A549 (cell line): Measurements from ENCODE around the gene SLC4A7. TPM values are rescaled to one million over a fixed set of nuclear protein-coding genes. Genes with fewer than 3 reads are reported as not detected.

Experiments
- ATAC-seq, 2 experiments: fragments of 200-7000 bp in 1 of 2; fragments of >200 bp in 1 of 2; cut with Nextera tagmentation in 1 of 2; cut with Tn5 transposase in 1 of 2; 3 replicates each; pipeline versions ENCODE4 v1.8.0 to v1.9.1; 2018 to 2020; ENCODE audit warnings: mild to moderate bottlenecking in 1 of 2, moderate library complexity in 1 of 2
- CTCF ChIA-PET: fragments of 300-600 bp; sonication (Branson Sonifier 250); formaldehyde crosslinking; extraction: SDS; loops from one replicate; lab custom pipeline; 2021; ENCODE audit warnings: antibody characterized with exemption, inconsistent platforms; lab: Yijun Ruan, JAX
- POLR2A ChIA-PET: fragments of 350-600 bp; formaldehyde crosslinking; extraction: SDS; loops from one replicate; lab custom pipeline; 2021; ENCODE audit warnings: antibody characterized with exemption, inconsistent platforms; lab: Yijun Ruan, JAX
- DNase-seq, 2 experiments: peaks; one replicate each; pipeline versions ENCODE4 v3.0.0 to v3.0.0-alpha.2; 2011 to 2016; ENCODE audit warnings: low read depth in 1 of 2, low spot score in 1 of 2
- FAIRE-seq: peaks from 2 replicates; lab custom pipeline; 2011; peaks lifted over from hg19 to GRCh38; lab: Jason Lieb, UNC
- H3K27ac ChIP-seq, 2 experiments: fragments of >200 bp; sonication (Bioruptor Twin); formaldehyde crosslinking; 3 replicates each; pipeline ENCODE4 v1.5.1; 2016 to 2017
- H3K4me1 ChIP-seq: fragments of >200 bp; sonication (Bioruptor Twin); formaldehyde crosslinking; 3 replicates; pipeline ENCODE4 v1.6.1; 2016
- H3K4me2 ChIP-seq: fragments of >200 bp; sonication (Bioruptor Twin); formaldehyde crosslinking; 3 replicates; pipeline ENCODE4 v1.6.1; 2016
- H3K4me3 ChIP-seq: fragments of >200 bp; sonication (Bioruptor Twin); formaldehyde crosslinking; 3 replicates; pipeline ENCODE4 v1.5.1; 2016
- H3K9me3 ChIP-seq: fragments of >200 bp; sonication (Bioruptor Twin); formaldehyde crosslinking; 3 replicates; pipeline ENCODE4 v1.6.1; 2016
- BCL3 ChIP-seq: fragments of >200 bp; sonication (Bioruptor Twin); formaldehyde crosslinking; IDR thresholded peaks from 3 replicates; pipeline ENCODE4 v1.6.1; 2016
- E2F6 ChIP-seq: IDR thresholded peaks from 2 replicates; pipeline ENCODE4 v1.6.1; 2012; ENCODE audit warnings: low read depth, borderline replicate concordance
- EHF ChIP-seq: fragments of 250-450 bp; sonication (Bioruptor Pico); IDR thresholded peaks from 2 replicates; pipeline ENCODE4 v1.5.0; 2020; ENCODE audit warnings: mild to moderate bottlenecking
- EHMT2 ChIP-seq: fragments of 200-600 bp; sonication (generic); IDR thresholded peaks from 2 replicates; pipeline ENCODE4 v1.6.1; 2016; ENCODE audit warnings: antibody characterized with exemption, low read depth, mild to moderate bottlenecking, moderate library complexity
- FOSL2 ChIP-seq, 2 experiments: fragments of 450-650 bp in 1 of 2; fragments of >200 bp in 1 of 2; sonication (Bioruptor Twin) in 1 of 2; formaldehyde crosslinking; IDR thresholded peaks; 2 replicates each; pipeline versions ENCODE4 v1.5.0 to v1.6.1; 2016 to 2020; ENCODE audit warnings: mild to moderate bottlenecking in 1 of 2, moderate library complexity in 1 of 2
- GATA3 ChIP-seq: IDR thresholded peaks from 2 replicates; pipeline ENCODE4 v1.6.1; 2012; ENCODE audit warnings: borderline replicate concordance
- HEYL ChIP-seq: fragments of 250-450 bp; sonication (Bioruptor Pico); IDR thresholded peaks from 2 replicates; pipeline ENCODE4 v1.8.0; 2021; ENCODE audit warnings: mild to moderate bottlenecking, moderate library complexity
- JUN ChIP-seq, 2 experiments: fragments of >200 bp; sonication (Bioruptor Twin); formaldehyde crosslinking; IDR thresholded peaks; 2 replicates in 1 of 2; 3 replicates in 1 of 2; pipeline ENCODE4 v1.6.1; 2016 to 2017
- KDM5A ChIP-seq: fragments of 200-600 bp; sonication (generic); IDR thresholded peaks from 2 replicates; pipeline ENCODE4 v1.6.1; 2016; ENCODE audit warnings: antibody characterized with exemption, mild to moderate bottlenecking
- MAX ChIP-seq: IDR thresholded peaks from 2 replicates; pipeline ENCODE4 v1.6.1; 2012
- MAZ ChIP-seq: fragments of 150-350 bp; IDR thresholded peaks from 2 replicates; pipeline ENCODE4 v1.6.1; 2014; ENCODE audit warnings: antibody characterized with exemption, low read depth, low read length, borderline replicate concordance
- MYC ChIP-seq: IDR thresholded peaks from 2 replicates; pipeline ENCODE4 v1.6.1; 2012; ENCODE audit warnings: mild to moderate bottlenecking, inconsistent platforms, low read length, improper control_type of control experiment, borderline replicate concordance
- NPAS2 ChIP-seq: fragments of 250-450 bp; sonication (Bioruptor Pico); IDR thresholded peaks from 2 replicates; pipeline ENCODE4 v1.8.0; 2022; ENCODE audit warnings: mild to moderate bottlenecking, moderate library complexity, borderline replicate concordance
- PHF8 ChIP-seq: fragments of 200-600 bp; sonication (generic); IDR thresholded peaks from 2 replicates; pipeline ENCODE4 v1.6.1; 2016; ENCODE audit warnings: low read depth, mild to moderate bottlenecking, antibody characterized with exemption, moderate library complexity, borderline replicate concordance
- POLR2A ChIP-seq: IDR thresholded peaks from 2 replicates; pipeline ENCODE4 v1.6.1; 2012; ENCODE audit warnings: mild to moderate bottlenecking, low read length
- RFX5 ChIP-seq: fragments of 450-650 bp; IDR thresholded peaks from 2 replicates; pipeline ENCODE4 v1.7.1; 2014; ENCODE audit warnings: antibody characterized with exemption, mild to moderate bottlenecking, moderate library complexity
- SMC3 ChIP-seq: fragments of >200 bp; sonication (Bioruptor Twin); formaldehyde crosslinking; IDR thresholded peaks from 3 replicates; pipeline ENCODE4 v1.6.1; 2018; ENCODE audit warnings: inconsistent platforms
- TP53 ChIP-seq: fragments of 250-450 bp; sonication (Bioruptor Pico); IDR thresholded peaks from 2 replicates; pipeline ENCODE4 v1.5.0; 2021; ENCODE audit warnings: mild to moderate bottlenecking, moderate library complexity
- USF2 ChIP-seq: fragments of 450-650 bp; IDR thresholded peaks from 2 replicates; pipeline ENCODE4 v1.6.1; 2014; ENCODE audit warnings: antibody characterized with exemption
- WGBS: methylation state at CpG from one replicate; pipeline ENCODE4 v1.1.6; 2017; ENCODE audit errors: missing lambda C conversion rate; 5-methylcytosine and 5-hydroxymethylcytosine counted together
- polyA minus RNA-seq: library from RNA; depleted of rRNA, polyadenylated mRNA; stranded (reverse); fragments of >200 nt; gene quantifications from 2 replicates; pipeline ENCODE4 v1.2.3, GENCODE V29; 2011; rRNA and poly(A)+ RNA removed
- polyA plus RNA-seq, 4 experiments: library from polyadenylated mRNA; depleted of rRNA in 3 of 4; stranded (reverse); fragments of >200 nt; fragmentation: RNase III in 1 of 4; extraction: RNeasy Plus Mini Kit Qiagen cat#74134 plus additional on column Dnase treatment in 1 of 4; gene quantifications; 2 replicates in 3 of 4; 3 replicates in 1 of 4; pipeline ENCODE4 v1.2.3, GENCODE V29; 2011 to 2017
- TF ChIP-seq, protein P1 (sequence below): IDR thresholded peaks from 2 replicates; pipeline ENCODE4 v1.6.1; 2012
- TF ChIP-seq, protein P2 (sequence below): fragments of >200 bp; sonication (Bioruptor Twin); formaldehyde crosslinking; IDR thresholded peaks from 2 replicates; pipeline ENCODE4 v1.6.1; 2016
- TF ChIP-seq, protein P3 (sequence below): fragments of 200-600 bp; sonication (generic); IDR thresholded peaks from 2 replicates; pipeline ENCODE4 v1.6.1; 2016; ENCODE audit warnings: antibody characterized with exemption, mild to moderate bottlenecking, moderate library complexity

The SLC4A7 gene
- polyA plus RNA-seq (2011; rRNA removed) (49.1 and 70.2 TPM in 2 replicates), polyA plus RNA-seq (2017; fragmentation: RNase III; extraction: RNeasy Plus Mini Kit Qiagen cat#74134 plus additional on column Dnase treatment) (33.6 to 38.1 TPM (median 35.1 TPM) in 3 replicates), polyA minus RNA-seq (50.1 and 55.9 TPM in 2 replicates)
- 5.8 and 6.6 TPM in 2 replicates for polyA plus RNA-seq (2012; cell fraction: cytosol; rRNA removed)
- 15.8 and 19.0 TPM in 2 replicates for polyA plus RNA-seq (2012; cell fraction: nucleus; rRNA removed)

DNA sequence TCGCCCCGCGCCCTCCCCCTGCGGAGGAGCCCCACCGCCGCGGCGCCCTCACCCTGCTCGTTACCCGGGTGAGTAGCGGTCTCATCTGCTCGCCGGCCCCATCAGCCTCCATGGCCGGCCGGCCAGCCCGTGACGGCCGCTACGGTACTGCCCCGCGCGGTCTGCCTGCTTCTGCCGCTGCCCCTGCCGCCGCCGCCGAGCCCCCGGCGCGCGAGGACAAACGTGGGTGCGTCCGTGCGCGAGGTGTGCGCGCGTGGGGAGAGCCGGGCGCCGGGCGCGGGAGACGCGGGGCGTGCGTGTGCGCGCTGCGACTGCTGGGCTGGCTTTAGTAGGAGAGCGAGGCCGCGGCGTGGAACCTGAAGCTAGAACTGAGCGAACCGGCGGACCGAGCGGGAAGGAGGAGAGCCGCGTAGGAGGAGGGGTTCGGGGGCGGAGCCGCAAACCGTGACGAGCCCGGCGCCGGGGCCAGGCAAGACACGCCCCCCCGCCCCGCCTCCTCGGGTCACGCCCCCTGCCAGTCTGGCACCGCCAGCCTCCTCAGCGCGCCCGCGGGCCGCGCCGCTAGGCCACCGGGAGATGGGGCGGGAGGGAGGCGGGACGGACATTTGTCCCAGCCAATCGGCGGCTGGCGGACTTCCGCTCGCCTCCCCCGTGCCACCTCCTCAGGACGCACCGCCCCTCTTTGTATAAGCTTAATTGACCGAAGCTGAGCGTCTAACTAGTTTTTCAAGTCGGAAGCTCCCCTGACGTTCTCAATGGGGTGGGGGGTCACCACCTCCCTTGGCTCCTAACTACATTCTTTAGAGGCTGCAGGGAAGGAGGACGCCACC, at the start of gene SLC4A7:
TSS of gene SLC4A7 (minus strand) at position 370 of the 830 bp plus-strand sequence. CDS start at position 112, 258 bp downstream.
- DNase-seq (peak; percentile 87 to 97), FAIRE-seq (no peak), ATAC-seq (peak; percentile 95 to 97)
- Histone ChIP-seq H3K4me1 (peaks cover 33% of the 10 kb centered on the region), H3K4me2 (peak within 1 kb of the TSS; percentile 94), H3K4me3 (peak within 1 kb of the TSS; percentile 93), H3K27ac (peak within 1 kb of the TSS; percentile 93 to 99), H3K9me3 (no peaks in the 10 kb centered on the region)
- 0% methylated on average over 27 of the region's 100 CpGs for WGBS
- CTCF ChIA-PET, result interaction anchor here (0.6 to 5.2 kb wide), 8 partner anchors 16 to 196 kb away, joined by 3 to 29 read pairs (median 4); no protein-coding TSS in a partner anchor
- POLR2A ChIA-PET, result interaction anchor here (0.6 to 1.6 kb wide), 29 partner anchors 10 to 865 kb away, joined by 3 to 20 read pairs (median 4); partner anchors contain the start of genes AZI2 and ZCWPW2
- peak; percentile 25; the same call in 2 of the 3 replicates for TF ChIP-seq SMC3
- TF ChIP-seq KDM5A, result no peak
- peak; percentile 16; the same call in 1 of the 2 replicates for TF ChIP-seq USF2
- peak; percentile 67 for TF ChIP-seq MAX
- peak; percentile 98 for TF ChIP-seq POLR2A
- TF ChIP-seq, protein P1, sequence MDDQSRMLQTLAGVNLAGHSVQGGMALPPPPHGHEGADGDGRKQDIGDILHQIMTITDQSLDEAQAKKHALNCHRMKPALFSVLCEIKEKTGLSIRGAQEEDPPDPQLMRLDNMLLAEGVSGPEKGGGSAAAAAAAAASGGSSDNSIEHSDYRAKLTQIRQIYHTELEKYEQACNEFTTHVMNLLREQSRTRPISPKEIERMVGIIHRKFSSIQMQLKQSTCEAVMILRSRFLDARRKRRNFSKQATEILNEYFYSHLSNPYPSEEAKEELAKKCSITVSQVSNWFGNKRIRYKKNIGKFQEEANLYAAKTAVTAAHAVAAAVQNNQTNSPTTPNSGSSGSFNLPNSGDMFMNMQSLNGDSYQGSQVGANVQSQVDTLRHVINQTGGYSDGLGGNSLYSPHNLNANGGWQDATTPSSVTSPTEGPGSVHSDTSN, result peak; percentile 88
- peak; percentile 77 to 95; a peak in 4 of 5 replicates for TF ChIP-seq JUN (IDR thresholded peaks at IDR 0.05)
- TF ChIP-seq GATA3, result 0 out of 2 replicates have a peak, but pooled peaks have one; percentile 4
- 0 out of 2 replicates have a peak, but pooled peaks have one; percentile 39 for TF ChIP-seq TP53 (CRISPR knock-in tag)
- TF ChIP-seq, protein P2, sequence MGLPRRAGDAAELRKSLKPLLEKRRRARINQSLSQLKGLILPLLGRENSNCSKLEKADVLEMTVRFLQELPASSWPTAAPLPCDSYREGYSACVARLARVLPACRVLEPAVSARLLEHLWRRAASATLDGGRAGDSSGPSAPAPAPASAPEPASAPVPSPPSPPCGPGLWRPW, result no peak
- TF ChIP-seq BCL3, result peak; percentile 94
- TF ChIP-seq E2F6, result peak; percentile 61
- TF ChIP-seq PHF8, result peak; percentile 90; the same call in 1 of the 2 replicates
- no peak for TF ChIP-seq MYC

DNA sequence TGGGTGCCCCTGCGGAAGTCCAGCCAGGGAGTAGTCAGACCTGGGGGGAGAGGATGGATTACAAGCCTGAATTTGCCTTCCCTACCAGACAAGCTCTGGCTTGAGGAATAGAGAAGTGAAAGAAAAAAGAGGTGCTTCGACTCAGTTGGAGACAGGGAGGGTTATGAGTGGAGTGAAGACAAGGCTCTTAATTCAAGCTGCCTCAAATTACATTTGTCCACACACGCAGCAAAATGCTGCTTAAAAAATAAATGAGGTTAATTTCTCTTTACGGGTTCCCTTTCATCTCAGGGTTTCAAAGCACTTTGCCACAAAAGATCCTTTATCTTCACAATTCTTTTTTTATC, 49.0 kb upstream of the SLC4A7 start:
- ATAC-seq (no peak; a peak in 1 of 6 replicates), FAIRE-seq (no peak), DNase-seq (no peak)
- H3K4me1 ChIP-seq, result peaks cover 42% of the 10 kb centered on the region
- CTCF ChIA-PET, result interaction anchor here (0.6 to 1.6 kb wide), 7 partner anchors 11 to 795 kb away, joined by 3 to 7 read pairs (median 4); no protein-coding TSS in a partner anchor
- H3K27ac ChIP-seq, result peak overlapping the region; percentile 93 to 95
- no peak overlapping the region; the same call in 2 of the 3 replicates for H3K4me3 ChIP-seq
- 29% methylated on average over 4 of the region's 4 CpGs for WGBS
- H3K4me2 ChIP-seq, result peak overlapping the region; percentile 85
- no peaks in the 10 kb centered on the region for H3K9me3 ChIP-seq
- POLR2A ChIA-PET, result interaction anchor here (0.7 to 3.1 kb wide), 5 partner anchors 11 to 148 kb away, joined by 3 to 21 read pairs (median 8); partner anchors contain the start of gene SLC4A7
- TF ChIP-seq RFX5 (no peak), POLR2A (no peak), NPAS2 (CRISPR knock-in tag) (no peak), FOSL2 (IDR thresholded peaks at IDR 0.05) (no peak), FOSL2 (CRISPR knock-in tag; IDR thresholded peaks at IDR 0.05) (no peak), EHMT2 (no peak), HEYL (no peak), EHF (no peak), MAZ (no peak)
- TF ChIP-seq, protein P3, sequence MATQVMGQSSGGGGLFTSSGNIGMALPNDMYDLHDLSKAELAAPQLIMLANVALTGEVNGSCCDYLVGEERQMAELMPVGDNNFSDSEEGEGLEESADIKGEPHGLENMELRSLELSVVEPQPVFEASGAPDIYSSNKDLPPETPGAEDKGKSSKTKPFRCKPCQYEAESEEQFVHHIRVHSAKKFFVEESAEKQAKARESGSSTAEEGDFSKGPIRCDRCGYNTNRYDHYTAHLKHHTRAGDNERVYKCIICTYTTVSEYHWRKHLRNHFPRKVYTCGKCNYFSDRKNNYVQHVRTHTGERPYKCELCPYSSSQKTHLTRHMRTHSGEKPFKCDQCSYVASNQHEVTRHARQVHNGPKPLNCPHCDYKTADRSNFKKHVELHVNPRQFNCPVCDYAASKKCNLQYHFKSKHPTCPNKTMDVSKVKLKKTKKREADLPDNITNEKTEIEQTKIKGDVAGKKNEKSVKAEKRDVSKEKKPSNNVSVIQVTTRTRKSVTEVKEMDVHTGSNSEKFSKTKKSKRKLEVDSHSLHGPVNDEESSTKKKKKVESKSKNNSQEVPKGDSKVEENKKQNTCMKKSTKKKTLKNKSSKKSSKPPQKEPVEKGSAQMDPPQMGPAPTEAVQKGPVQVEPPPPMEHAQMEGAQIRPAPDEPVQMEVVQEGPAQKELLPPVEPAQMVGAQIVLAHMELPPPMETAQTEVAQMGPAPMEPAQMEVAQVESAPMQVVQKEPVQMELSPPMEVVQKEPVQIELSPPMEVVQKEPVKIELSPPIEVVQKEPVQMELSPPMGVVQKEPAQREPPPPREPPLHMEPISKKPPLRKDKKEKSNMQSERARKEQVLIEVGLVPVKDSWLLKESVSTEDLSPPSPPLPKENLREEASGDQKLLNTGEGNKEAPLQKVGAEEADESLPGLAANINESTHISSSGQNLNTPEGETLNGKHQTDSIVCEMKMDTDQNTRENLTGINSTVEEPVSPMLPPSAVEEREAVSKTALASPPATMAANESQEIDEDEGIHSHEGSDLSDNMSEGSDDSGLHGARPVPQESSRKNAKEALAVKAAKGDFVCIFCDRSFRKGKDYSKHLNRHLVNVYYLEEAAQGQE, result no peak
